Hematopoietic multipotent progenitor cell treated with erythropoietin and hydrocortisone succinate and interleukin-3 and kit ligand, for 6 days (in vitro differentiated cells): Measurements from ENCODE around the gene SUV39H2.
"Not testable (repeated sequence)": the region's sequence is repeated elsewhere in the genome, so short reads cannot be mapped to it uniquely, and the experiment has no call there.

Experiments used
- DNase-seq: peaks from one replicate; pipeline ENCODE4 v3.0.0-alpha.2; 2015

SUV39H2 gene

DNA sequence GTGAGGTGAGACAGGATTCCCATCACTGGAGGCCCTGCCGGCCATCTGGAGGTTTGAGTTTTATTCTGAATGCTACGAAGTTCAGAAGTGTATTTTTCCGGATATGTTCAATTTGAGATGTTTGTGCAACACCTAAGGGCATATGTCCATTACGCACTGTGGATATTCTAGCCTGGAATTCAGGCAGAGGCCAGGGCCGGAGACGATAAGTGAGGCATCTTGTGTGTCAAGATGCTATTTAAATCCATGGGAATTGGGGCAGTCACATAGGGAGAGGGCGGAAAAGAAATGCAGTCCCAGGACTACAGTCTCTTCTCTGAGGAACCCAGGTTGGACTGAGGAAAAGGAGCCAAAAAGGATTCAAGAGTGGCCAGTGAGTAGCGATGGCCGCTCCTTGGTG, 1.9 kb upstream of the SUV39H2 start:
- no peak for DNase-seq

DNA sequence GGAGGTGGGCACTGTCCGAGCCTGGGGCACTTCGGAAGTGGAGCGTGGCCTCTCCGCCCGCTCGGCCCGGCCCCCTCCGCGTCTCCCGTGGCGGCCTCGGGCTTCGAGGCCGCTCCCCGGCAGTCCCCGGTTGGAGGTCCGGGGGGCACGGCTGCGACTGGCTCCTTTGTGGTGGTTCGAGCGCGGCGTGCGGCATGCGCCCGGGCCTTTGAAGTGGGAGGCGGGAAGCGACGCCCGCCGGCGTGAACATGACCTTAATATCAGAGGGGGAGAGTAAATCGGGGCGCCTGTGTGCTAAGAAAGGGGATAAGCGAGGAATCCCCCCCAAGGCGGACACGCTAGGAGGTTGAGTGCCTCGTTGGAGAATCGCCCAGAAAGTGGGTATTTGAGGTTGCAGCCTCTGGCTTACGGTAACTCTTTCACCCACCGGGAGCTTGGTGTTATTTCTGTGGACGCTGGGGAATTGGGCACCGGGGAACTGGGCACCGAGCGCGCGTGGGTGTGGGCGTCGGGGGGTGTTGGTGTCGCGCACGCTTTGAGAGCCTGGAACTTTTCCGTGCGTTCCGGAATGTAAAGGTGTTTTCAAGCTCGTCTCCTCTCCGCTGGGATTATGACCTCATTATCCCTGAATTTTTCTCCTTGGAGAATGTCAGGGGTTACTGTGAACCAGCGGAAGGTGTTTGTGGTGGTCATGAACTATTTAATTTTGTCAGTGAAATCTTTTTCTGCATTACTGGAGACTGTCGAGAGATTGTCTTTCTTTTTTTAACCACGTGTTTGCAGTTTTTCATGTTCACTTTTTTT, 660 bp downstream of the SUV39H2 start:
- peak; percentile 48 for DNase-seq

DNA sequence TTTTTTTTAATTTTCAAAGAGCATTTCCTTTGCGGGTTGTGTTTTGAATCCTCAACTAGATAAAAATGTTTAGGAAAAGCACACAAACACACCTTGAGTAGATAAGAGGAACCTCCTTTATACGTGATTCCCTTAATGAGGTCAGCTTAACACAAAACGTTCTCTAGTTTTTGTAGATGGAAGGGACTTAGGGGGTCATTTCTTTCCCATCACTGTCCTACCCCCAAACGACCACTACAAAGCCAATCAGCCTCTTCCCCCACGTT, 1.2 kb downstream of the SUV39H2 start:
- peak; percentile 34 for DNase-seq

DNA sequence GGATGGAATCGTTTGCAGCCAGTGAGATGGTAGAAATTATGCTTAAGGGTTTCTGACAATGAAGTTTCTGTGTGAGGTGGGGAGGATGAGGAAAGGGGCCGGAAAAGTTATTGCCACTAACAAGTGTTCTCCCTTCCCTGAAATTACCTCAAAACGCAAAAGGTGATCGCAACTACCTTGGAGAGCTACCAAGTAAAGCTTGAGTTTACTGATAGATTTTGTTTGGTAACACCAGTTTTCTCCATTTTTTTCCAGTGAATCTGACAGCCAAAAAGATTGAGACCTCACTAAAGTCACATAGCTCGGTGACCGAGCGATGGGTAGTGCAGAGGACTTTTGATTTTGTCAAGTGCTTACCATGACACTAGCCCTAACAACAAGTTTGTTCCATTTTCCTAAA, 1.6 kb downstream of the SUV39H2 start:
- peak; percentile 39 for DNase-seq

DNA sequence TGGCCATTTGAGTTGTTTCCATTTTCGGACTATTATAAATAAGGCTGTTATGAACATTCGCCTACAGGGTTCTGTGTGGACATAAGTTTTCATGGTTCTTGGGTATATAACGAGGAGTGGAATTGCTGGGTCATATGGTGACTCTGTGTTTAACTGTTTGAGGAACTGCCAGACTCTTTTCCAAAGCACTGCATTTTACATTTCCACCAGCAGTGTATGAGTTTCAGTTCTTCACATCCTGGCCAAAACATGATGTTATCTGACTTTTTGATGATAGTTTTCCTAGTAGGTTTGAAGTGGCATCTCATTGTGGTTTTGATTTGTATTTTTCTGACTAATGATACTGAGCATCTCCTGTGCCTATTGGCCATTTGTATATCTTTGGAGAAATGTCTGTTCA, 5.4 kb downstream of the SUV39H2 start:
- DNase-seq: peak; percentile 31

DNA sequence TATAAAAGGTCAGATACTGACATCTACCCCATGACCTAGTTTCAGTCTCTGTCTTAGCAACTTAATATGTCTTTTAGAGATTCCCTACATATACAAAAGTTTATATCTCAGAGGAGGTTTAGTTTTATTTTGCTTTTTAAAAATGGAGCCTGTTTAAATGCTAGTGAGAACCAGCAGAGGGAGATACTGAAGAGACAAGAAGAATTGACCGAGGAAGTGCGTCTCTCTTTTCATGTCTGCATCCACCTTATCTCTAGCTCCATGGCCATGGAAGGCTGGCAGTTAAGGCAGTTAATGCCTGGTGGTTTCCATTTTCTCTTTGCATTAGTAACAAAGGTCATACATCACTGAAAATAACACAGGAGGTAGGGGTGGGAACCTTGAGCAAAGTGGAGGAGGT, 10.7 kb downstream of the SUV39H2 start:
- peak; percentile 88 for DNase-seq

DNA sequence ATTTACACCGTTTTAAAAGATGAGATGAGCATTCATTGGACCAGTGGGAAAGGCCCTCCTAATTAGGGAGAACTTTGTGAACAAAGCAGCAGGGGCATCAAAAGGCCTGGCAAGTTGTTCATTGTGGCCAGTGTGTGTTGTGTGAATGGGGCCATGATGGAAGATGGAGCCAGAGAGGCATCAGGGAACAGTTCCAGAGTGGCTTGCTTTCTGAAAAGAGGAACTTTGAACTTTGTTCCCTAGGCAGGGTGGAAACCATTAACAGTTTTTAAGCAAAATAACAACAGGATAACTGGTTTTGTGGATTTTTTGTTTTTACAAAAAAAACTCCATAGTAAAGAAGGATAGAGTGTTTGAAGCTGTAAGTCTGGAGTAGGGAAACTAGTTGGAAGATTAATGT, 12.5 kb downstream of the SUV39H2 start:
- DNase-seq: no peak

DNA sequence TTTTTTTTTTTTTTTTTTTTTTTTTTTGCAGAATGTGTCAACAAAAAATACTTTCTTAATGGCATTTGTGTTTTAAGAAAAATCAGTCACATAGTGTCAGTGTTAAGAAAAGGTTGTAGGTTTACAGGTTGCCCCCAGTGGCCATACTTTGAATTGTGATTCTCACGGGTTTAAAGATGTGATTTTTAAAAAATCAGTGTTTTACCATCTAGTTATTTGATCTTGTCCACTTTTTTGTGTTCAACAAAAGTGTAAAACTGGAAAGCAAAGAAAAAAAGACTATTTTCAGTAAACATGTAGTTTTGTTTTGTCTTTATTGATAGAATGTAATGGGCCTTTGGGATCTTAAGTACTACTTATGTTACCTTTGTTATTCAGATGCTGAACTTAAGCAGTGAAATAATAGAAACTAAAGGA, 25.7 kb downstream of the SUV39H2 start:
- peak; percentile 77 for DNase-seq

DNA sequence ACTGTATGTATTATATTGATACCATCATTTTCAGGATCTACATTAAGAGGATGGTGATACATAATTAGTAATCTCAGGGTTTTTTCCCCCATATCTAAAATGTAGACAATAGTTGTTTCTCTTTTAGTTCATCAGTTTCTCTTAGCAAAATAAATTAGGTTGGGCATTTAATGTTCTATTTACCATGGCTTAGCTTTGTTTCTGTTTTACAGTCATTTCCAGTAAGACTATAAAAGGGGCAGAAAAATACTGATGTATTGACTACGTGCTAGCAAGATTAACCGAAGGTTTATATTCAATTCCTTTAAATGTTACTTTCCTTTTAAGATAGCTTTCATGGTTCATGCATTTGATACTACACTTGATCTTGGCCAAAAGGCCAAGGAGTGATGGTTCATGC, 26.2 kb downstream of the SUV39H2 start:
- DNase-seq: no peak

DNA sequence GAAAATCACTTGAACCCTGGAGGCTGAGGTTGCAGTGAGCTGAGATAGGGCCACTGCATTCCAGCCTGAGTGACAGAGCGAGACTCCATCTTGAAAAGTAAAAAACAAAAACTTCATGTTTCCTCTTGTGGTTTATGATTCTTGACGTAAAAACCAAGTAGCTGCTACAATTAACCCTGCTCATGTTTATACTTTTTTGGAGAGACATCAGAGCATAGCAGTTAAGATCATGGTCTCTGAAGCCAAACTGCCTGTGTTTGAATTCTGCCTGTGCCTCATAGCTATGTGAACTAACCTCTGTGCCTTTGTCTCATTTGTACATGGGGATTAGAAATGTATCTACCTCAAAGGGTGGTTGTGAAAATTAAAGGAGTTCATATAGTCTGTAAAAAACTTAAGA, 27.2 kb downstream of the SUV39H2 start:
- DNase-seq: no peak

DNA sequence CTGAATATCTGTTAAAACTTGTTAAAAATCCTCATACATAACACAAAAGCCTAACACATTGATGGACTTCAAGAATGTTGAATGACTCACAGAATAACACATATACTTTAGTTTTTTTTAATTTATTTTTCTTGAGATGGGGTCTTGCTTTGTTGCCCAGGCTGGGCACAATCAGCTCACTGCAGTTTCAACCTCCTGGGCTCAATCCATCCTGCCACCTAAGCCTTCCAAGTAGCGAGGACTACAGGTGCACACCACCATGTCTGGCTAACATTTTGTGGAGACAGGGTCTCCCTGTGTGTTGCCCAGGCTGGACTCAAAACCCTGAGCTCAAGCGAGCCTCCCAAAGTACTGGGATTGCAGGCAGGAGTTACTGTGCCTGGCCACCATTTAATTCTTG, 28.1 kb downstream of the SUV39H2 start:
- no peak for DNase-seq

DNA sequence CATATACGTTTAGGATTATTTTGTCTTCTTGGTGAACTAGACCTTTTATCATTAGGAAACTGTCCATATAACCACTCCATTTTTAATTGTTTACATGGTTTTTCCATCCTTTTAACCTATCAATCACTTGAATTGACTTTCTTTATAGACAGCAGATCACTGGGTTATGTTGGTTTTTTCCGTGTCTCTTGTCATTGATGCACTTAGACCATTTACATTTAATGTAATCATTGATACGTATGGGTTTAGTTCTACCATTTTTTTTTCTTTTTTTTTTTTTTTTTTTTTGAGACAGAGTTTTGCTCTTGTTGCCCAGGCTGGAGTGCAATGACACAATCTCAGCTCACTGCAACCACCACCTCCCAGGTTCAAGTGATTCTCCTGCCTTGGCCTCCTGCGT, 28.9 kb downstream of the SUV39H2 start:
- DNase-seq: not testable (repeated sequence)

DNA sequence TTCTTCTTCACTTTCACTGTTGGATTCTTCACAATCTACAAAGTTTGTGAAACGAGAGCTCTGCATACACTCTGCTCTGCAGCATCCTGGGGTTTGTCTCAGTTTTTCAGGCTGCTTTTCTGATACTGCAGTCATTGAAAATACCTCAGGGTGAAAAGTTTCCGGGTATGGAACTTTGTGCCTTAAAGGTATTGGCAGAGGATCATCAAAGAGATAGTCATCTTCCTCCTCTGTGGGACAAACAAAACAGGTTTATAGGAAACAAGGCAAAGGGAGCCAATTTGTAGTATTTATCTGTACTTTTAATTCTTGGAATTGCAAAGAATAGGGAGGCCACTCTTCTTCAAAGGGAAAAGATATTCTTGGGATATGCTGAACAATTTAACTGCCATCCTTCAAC, 30.4 kb downstream of the SUV39H2 start:
- DNase-seq: no peak

DNA sequence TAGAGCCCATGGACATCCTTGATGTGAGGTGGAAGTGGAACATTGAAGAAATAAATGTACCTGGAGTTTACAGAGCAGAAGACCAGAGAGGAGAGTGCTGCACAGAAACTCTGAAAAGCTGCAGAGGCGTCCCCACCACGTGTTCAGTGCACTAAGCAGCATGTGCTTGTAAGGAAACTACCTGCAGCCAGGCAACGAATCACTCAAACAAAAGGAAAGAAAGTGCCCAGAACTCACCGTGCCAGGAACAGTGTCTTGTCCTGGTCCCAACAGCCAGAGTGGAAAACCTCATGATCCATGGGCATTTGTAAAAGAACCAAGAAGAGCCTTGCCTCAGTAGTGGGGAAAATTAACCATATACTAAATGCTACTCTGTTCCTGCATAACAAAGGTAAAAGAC, 32.3 kb downstream of the SUV39H2 start:
- DNase-seq: no peak

DNA sequence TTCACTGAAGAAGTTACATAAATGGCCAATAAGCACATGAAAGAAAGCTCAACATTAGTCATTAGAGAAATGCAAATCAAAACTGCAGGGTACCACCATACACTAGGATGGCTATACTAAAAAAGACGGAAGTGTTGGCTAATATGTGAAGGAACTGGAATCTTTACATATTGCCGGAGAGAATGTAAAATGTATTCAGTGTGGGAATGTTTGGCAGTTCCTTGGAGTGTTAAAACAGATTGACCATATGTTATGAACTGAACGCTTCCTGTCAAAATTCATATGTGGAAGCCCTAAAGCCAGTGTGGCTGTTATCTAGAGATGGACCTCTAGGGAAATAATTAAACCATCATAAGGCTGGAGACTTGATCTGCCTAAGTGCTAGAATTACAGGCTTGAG, 33.1 kb downstream of the SUV39H2 start:
- DNase-seq: no peak

DNA sequence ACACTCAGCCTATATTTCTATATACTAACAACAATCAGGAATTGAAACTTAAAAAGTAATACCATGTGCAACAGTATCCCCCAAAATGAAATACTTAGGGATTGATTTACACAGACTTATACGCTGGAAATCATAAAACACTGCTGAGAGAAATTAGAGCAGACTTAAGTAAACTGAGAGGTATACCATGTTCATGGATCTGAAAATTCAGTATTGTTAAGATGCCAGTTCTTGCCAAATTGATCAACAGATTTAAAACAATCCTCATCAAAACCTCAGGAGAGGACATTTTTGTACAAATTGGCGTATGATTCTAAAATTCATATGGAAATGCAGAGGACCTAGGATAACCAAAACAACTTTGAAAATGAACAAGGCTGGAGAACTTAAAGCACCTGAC, 37.9 kb downstream of the SUV39H2 start:
- DNase-seq: no peak

DNA sequence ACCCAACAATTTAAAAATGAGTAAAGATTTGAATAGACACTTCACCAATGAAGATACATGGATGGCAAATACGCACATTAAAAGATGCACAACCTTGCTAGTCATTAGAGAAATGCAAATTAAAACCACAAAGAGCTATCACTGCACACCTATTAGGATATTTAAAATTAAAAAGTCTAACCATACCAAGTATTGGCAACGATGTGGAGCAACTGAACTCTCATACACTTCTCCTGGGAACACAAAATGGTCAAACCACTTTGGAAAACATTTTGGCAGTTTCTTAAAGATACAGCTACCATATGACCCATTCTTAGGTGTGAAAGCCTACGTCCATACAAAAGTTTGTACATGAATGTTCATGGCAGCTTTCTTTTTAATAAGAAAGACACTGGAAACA, 39.2 kb downstream of the SUV39H2 start:
- DNase-seq: no peak

DNA sequence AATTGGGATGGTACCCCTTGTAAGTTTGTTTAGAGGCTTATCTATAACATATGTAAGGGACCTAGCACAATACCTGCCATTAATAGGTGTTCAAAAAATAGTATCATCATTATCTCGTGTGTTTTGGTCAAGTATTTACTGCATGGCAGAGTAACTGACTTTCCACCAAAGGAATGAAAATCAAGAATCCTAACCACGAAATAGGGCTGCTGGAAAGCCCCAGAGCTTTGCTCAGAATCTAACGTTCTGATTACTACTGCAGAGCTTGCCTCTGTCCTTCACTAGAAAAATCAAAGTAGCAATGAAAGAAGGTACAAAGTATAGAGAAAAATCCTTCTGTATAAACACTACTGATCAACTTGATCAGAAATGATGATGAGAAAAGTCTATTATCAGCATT, 40.3 kb downstream of the SUV39H2 start:
- DNase-seq: no peak

DNA sequence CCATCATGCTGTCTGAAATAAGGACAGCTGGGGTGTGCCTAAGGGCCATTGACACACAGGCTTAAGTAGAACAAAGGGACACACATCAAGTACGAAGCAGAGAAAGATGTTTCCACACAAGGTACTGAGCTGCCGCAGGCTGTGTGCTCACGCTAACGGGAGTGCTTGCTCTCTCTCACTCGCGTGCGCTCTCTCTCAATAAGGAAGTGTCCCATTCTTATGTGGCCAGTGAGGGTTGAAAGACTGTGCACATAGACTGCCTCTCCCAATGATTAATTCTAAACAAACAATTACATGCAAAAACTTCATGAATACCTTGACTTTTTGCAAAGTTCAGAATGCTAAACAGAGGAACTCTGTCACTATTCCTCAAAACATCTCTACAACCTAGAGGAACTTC, 45.3 kb downstream of the SUV39H2 start:
- DNase-seq: no peak

DNA sequence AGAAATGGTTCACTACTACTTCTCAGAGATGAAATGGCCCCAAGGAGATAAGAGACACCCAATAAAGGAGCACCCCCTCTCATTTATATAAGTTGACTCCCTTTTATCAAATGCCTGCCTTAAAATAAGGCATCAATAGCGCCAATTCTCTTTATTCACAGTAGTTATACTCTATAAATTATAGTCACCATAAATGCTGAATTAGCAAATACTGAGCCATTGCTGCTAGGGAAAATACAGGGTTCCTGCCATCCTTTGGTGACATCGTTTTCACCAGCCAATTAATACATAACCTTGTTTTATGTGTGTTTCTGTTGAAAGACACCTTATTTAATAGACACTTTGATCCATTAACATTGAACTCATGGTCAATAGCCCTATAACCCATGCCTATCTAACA, 46.6 kb downstream of the SUV39H2 start:
- no peak for DNase-seq

DNA sequence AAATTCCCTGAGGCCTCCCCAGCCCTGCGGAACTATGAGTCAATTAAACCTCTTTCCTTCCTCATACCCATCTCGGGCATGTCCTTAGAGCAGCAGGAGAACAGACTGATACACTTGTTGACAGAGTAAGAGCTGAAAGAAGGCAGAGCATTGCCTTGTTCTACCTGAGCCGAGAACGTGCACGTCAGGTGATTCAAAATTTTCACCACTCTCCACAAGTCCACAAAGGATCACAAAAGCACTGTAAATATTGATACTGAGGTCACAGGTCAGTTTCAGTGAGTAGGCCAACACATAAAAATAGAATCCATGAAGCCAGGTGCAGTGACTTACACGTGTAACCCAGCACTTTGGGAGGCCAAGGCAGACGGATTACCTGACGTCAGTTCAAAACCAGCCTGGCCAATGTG, 47.4 kb downstream of the SUV39H2 start:
- DNase-seq: no peak

DNA sequence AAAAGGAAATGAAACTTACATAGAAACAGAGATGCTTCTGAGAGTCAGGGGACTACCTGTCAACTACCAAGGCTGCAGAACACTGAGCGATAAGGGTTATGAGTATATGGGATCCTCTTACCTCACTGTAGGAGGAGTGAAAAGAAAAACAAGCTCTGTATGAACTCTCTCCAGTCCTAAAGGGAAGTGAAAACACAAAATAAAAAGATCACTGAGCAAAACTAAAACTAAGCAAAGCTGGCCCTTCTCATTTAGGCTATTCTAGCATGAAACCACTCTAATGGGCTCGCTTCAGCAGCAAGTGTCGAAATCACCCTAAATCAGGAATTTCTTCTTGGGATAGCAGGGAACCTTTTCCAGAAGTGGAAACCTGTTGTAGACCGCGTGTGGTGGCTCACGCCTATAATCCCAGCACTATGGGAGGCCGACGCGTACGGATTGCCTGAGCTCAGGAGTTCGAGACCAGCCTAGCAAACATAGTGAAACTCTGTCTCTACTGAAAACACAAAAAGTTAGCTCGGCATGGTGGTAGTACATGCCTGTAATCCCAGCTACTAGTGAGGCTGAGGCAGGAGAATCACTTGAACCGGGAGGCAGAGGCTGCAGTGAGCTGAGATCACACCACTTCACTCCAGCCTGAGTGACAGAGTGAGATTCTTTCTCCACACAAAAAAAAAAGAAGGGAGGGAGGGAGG, 48.2 kb downstream of the SUV39H2 start:
- no peak for DNase-seq

DNA sequence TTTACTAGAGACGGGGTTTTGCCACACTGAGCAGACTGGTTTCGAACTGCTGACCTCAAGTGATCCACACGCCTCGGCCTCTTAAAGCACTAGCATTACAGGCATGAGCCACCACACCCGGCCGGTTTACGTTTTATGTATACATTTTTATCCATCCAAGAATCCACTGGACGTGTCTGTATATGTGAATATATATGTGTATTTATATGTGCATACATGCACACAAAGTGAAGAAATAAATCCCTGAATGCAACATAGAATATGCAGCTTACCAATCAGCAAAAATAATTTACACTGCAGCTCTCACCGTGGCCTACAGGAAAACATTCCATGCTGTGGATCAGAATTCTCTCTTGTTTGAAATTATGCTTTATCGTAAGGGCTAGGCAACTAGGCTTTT, 51.9 kb downstream of the SUV39H2 start:
- no peak for DNase-seq

DNA sequence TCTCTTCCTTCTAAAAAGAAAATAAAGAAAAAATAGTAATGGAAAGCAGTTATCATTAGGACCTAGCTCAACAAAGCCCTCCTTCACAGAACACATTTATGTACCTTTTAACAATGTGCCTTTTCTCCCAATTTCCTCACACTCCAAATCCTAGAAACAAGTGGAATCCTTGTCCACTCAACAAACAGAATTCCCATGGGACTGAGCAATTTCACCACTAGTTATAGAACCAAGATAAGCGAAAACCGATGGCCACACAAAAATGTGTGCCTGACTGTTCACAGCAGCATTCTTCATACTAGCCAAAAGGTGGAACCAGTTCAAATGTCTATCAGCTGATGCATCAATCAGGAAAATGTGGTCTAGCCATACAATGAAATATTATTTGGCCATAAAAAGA, 57.9 kb downstream of the SUV39H2 start:
- DNase-seq: no peak

DNA sequence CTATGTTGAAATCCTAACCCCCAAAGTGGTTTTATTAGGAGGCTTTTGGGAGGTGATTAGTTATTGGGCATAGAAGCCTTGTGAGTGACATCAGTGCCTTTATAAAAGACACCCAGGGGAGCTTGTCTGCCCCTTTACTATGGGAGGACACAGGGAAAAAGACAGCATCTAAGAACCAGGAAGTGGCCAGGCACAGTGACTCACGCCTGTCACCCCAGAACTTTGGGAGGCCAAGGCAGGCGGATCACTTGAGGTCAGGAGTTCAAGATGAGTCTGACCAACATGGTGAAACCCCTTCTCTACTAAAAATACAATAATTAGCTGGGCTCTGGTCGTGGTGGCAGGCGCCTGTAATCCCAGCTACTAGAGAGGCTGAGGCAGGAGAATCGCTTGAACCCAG, 60.3 kb downstream of the SUV39H2 start:
- not testable (repeated sequence) for DNase-seq
